ENCODE data around the gene CLEC18A. TPM values are rescaled to one million over a fixed set of nuclear protein-coding genes. Genes with fewer than 3 reads are reported as not detected.

The CLEC18A gene
- total and polyA plus RNA-seq, 2 of the 8 experiments (the other 6 are each of a cell fraction or from before 2014, with no cell fraction given): 1.3 to 1.4 TPM

- TF ChIP-seq EP300 (IDR thresholded peaks at IDR 0.05; ENCODE audit: borderline replicate concordance in 1 of 2, low read depth in 2 of 2, low read length in 2 of 2) (no peak), CHD1 (IDR thresholded peaks at IDR 0.05; ENCODE audit: low read depth, low read length) (no peak), HDAC2 (IDR thresholded peaks at IDR 0.05; ENCODE audit: borderline replicate concordance in 1 of 2, low read depth in 2 of 2, low read length in 2 of 2) (no peak), RFX5 (IDR thresholded peaks at IDR 0.05; ENCODE audit: borderline replicate concordance, low read depth, low read length) (no peak), JUN (IDR thresholded peaks at IDR 0.05; ENCODE audit: low read depth, low read length) (no peak), BCL11A (IDR thresholded peaks at IDR 0.05; ENCODE audit: low read depth in 2 of 2, low read length in 2 of 2) (no peak), CBX8 (IDR thresholded peaks at IDR 0.05; ENCODE audit: borderline replicate concordance, low read depth, low read length) (no peak), EGR1 (IDR thresholded peaks at IDR 0.05; ENCODE audit: borderline replicate concordance, low read depth, low read length) (no peak)
These were observed 19.5 kb upstream of the CLEC18A start (continued) for GRCh38 chr16:69931631-69932030.

Data from H1 (cell line).